ENCODE results near the gene ARHGAP6.

DNA sequence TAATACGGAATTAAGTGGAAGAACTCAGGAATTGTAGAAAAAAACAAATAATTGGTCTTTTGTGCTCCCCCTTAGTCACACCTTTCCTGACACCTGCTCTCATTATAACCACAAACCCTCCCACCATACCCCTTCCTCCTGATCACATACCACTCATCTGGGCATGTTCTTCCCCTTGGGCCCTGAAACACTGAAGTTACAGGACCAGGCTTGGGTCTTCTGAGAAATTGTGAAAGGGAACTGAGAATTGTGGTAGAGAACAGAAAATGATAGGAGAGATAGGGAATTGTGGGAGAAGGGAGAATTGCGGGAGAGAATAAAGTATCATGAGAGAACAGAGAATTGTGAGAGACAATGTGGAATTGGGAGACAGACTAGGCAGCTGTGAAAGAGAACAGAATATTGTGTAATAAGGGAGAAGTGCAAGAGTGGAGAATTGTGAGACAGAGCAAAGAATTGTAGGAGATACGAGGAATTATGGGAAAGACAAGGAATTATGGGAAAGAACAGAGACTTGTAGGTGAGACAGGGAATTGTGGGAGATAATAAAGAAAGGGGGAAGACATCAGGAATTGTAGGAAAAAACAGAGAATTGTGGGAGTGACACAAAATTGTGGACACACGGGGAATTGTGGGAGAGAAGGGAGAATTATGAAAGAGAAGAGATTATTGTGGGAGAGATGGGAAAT is 557.3 kb downstream of the ARHGAP6 start:
- TF ChIP-seq, protein P1, sequence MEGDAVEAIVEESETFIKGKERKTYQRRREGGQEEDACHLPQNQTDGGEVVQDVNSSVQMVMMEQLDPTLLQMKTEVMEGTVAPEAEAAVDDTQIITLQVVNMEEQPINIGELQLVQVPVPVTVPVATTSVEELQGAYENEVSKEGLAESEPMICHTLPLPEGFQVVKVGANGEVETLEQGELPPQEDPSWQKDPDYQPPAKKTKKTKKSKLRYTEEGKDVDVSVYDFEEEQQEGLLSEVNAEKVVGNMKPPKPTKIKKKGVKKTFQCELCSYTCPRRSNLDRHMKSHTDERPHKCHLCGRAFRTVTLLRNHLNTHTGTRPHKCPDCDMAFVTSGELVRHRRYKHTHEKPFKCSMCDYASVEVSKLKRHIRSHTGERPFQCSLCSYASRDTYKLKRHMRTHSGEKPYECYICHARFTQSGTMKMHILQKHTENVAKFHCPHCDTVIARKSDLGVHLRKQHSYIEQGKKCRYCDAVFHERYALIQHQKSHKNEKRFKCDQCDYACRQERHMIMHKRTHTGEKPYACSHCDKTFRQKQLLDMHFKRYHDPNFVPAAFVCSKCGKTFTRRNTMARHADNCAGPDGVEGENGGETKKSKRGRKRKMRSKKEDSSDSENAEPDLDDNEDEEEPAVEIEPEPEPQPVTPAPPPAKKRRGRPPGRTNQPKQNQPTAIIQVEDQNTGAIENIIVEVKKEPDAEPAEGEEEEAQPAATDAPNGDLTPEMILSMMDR (IDR thresholded peaks at IDR 0.05), result no peak
- TF ChIP-seq POLR2AphosphoS5 (IDR thresholded peaks at IDR 0.05), result no peak
- no peak for TF ChIP-seq POLR2A (IDR thresholded peaks at IDR 0.05)
